GM23338 (cell line): ENCODE results near the gene KCNQ1OT1. TPM values are rescaled to one million over a fixed set of nuclear protein-coding genes. Genes with fewer than 3 reads are reported as not detected.
A peak's percentile ranks its signal among the peaks of the same experiment; 100 is the strongest.

ENCODE experiments used
- ATAC-seq: fragments of 200-7000 bp; cut with Tn5 transposase; 3 replicates; pipeline ENCODE4 v1.9.1; 2020
- DNase-seq: peaks from one replicate; pipeline ENCODE4 v3.0.0-alpha.2; 2015; ENCODE audit warnings: low spot score
- H2AFZ ChIP-seq: fragments of 200-600 bp; sonication (generic); 2 replicates; pipeline ENCODE4 v1.8.0; 2016; ENCODE audit warnings: antibody characterized with exemption, mild to moderate bottlenecking, moderate library complexity
- H3F3A ChIP-seq: fragments of 200-600 bp; sonication (generic); replicated peaks from 2 replicates; pipeline ENCODE4 v1.8.0; 2017; ENCODE audit warnings: antibody characterized with exemption, mixed run types, low read depth
- H3K27ac ChIP-seq: fragments of 200-600 bp; sonication (generic); 2 replicates; pipeline ENCODE4 v1.6.1; 2016; ENCODE audit warnings: low read depth
- H3K27me3 ChIP-seq: fragments of 200-600 bp; sonication (generic); 2 replicates; pipeline ENCODE4 v1.8.0; 2016; ENCODE audit warnings: mild to moderate bottlenecking, mixed run types, moderate library complexity; ENCODE audit not compliant: insufficient read depth
- H3K36me3 ChIP-seq: fragments of 200-600 bp; sonication (generic); 2 replicates; pipeline ENCODE4 v1.8.0; 2016; ENCODE audit warnings: mild to moderate bottlenecking; ENCODE audit not compliant: insufficient read depth
- H3K4me1 ChIP-seq: fragments of 200-600 bp; sonication (generic); 2 replicates; pipeline ENCODE4 v1.8.0; 2016; ENCODE audit warnings: mild to moderate bottlenecking, moderate library complexity; ENCODE audit not compliant: insufficient read depth
- H3K4me2 ChIP-seq: fragments of 200-600 bp; sonication (generic); 2 replicates; pipeline ENCODE4 v1.7.1; 2017; ENCODE audit warnings: mixed run types
- H3K4me3 ChIP-seq: fragments of 200-600 bp; sonication (generic); 2 replicates; pipeline ENCODE4 v1.6.1; 2016; ENCODE audit warnings: mixed run types
- H3K79me2 ChIP-seq: fragments of 200-600 bp; sonication (generic); replicated peaks from 2 replicates; pipeline ENCODE4 v1.8.0; 2017; ENCODE audit warnings: mild to moderate bottlenecking; ENCODE audit not compliant: insufficient read depth
- H3K9me2 ChIP-seq: fragments of 200-600 bp; sonication (generic); 2 replicates; pipeline ENCODE4 v1.8.0; 2017; ENCODE audit not compliant: insufficient read depth
- H4K20me1 ChIP-seq: fragments of 200-600 bp; sonication (generic); replicated peaks from 2 replicates; pipeline ENCODE4 v1.8.0; 2017; ENCODE audit warnings: mild to moderate bottlenecking; ENCODE audit not compliant: insufficient read depth
- H3K27ac Mint-ChIP-seq: 2 replicates; pipeline ENCODE4 v1.8.0; 2020; ENCODE audit warnings: inconsistent platforms, mild to moderate bottlenecking, moderate library complexity, mixed read lengths
- H3K27me3 Mint-ChIP-seq: 3 replicates; pipeline ENCODE4 v1.8.0; 2022; ENCODE audit warnings: low read depth, mild to moderate bottlenecking, moderate library complexity, mixed read lengths, inconsistent platforms; ENCODE audit not compliant: insufficient read depth, poor library complexity
- H3K36me3 Mint-ChIP-seq: 3 replicates; pipeline ENCODE4 v1.8.0; 2021; ENCODE audit warnings: low read depth, mild to moderate bottlenecking, inconsistent platforms, moderate library complexity, mixed read lengths
- H3K4me1 Mint-ChIP-seq: 3 replicates; pipeline ENCODE4 v1.8.0; 2020; ENCODE audit warnings: mild to moderate bottlenecking, inconsistent platforms, mixed read lengths
- H3K4me3 Mint-ChIP-seq: 3 replicates; pipeline ENCODE4 v1.8.0; 2021; ENCODE audit warnings: moderate library complexity, mild to moderate bottlenecking, inconsistent platforms, mixed read lengths
- H3K9me3 Mint-ChIP-seq: 3 replicates; pipeline ENCODE4 v1.8.0; 2020; ENCODE audit warnings: moderate library complexity, mild to moderate bottlenecking, inconsistent platforms, mixed read lengths
- CREB1 ChIP-seq: fragments of 250-450 bp; sonication (Bioruptor Pico); IDR thresholded peaks from 2 replicates; pipeline ENCODE4 v1.5.0; 2020; ENCODE audit warnings: low read depth, mild to moderate bottlenecking, moderate library complexity
- EZH2 ChIP-seq: fragments of 200-600 bp; sonication (generic); IDR thresholded peaks from one replicate; pipeline ENCODE4 v1.8.0; 2017; ENCODE audit warnings: antibody characterized with exemption, mild to moderate bottlenecking, low read depth; ENCODE audit not compliant: unreplicated experiment
- EZH2phosphoT487 ChIP-seq: fragments of 200-600 bp; sonication (generic); IDR thresholded peaks from one replicate; pipeline ENCODE4 v1.8.1; 2018; ENCODE audit warnings: antibody characterized with exemption; ENCODE audit not compliant: unreplicated experiment
- JUNB ChIP-seq: IDR thresholded peaks from one replicate; pipeline ENCODE4 v1.6.1; 2016; ENCODE audit warnings: antibody characterized with exemption; ENCODE audit not compliant: unreplicated experiment
- NANOG ChIP-seq: IDR thresholded peaks from 2 replicates; pipeline ENCODE4 v1.6.1; 2016; ENCODE audit warnings: antibody characterized with exemption, borderline replicate concordance
- POLR2AphosphoS5 ChIP-seq: IDR thresholded peaks from 2 replicates; pipeline ENCODE4 v1.6.1; 2016; ENCODE audit warnings: antibody characterized with exemption, low read depth
- REST ChIP-seq: IDR thresholded peaks from one replicate; pipeline ENCODE4 v1.6.1; 2018; ENCODE audit warnings: antibody characterized with exemption; ENCODE audit not compliant: unreplicated experiment
- STAT1 ChIP-seq: IDR thresholded peaks from one replicate; pipeline ENCODE4 v1.6.1; 2016; ENCODE audit warnings: antibody characterized with exemption; ENCODE audit not compliant: unreplicated experiment
- ZNF114 ChIP-seq: fragments of 250-450 bp; sonication (Bioruptor Pico); IDR thresholded peaks from 2 replicates; pipeline ENCODE4 v1.5.0; 2020; ENCODE audit warnings: mild to moderate bottlenecking, moderate library complexity
- ZNF331 ChIP-seq: fragments of 250-450 bp; sonication (Bioruptor Pico); IDR thresholded peaks from 2 replicates; pipeline ENCODE4 v1.5.0; 2020; ENCODE audit warnings: low read depth, mild to moderate bottlenecking, moderate library complexity
- ZNF462 ChIP-seq: fragments of 250-450 bp; sonication (Bioruptor Pico); IDR thresholded peaks from 2 replicates; pipeline ENCODE4 v1.5.0; 2020; ENCODE audit warnings: mild to moderate bottlenecking, moderate library complexity
- polyA plus RNA-seq: library from polyadenylated mRNA; unstranded; fragments of >200 nt; fragmentation: Nextera tagmentation; extraction: Ambion mirVana; gene quantifications from 2 replicates; pipeline ENCODE4 v1.2.1, GENCODE V29; 2016
- total RNA-seq: library from RNA; depleted of rRNA; stranded (reverse); fragments of >200 nt; shearing (Covaris generic); gene quantifications from 2 replicates; pipeline ENCODE4 v1.2.3, GENCODE V29; 2014
- TF ChIP-seq, protein P1 (sequence below), 2 experiments: fragments of 200-600 bp in 1 of 2; sonication (generic) in 1 of 2; conservative IDR thresholded peaks; 2 replicates each; pipeline versions ENCODE4 v1.5.1 to v1.6.1; 2016 to 2017; ENCODE audit warnings: antibody characterized with exemption in 2 of 2, low read depth in 2 of 2, mild to moderate bottlenecking in 2 of 2, moderate library complexity in 1 of 2
- TF ChIP-seq, protein P2 (sequence below): IDR thresholded peaks from 2 replicates; pipeline ENCODE4 v1.6.1; 2016; ENCODE audit warnings: antibody characterized with exemption

The KCNQ1OT1 gene
- total and polyA plus RNA-seq, 2 experiments from 2014 or later, result 1.5 to 4.2 TPM

GRCh38 chr11:2685051-2685450 is 14.7 kb downstream of the KCNQ1OT1 start (continued):
- no peak for TF ChIP-seq EZH2phosphoT487

- peaks cover 41% of the 10 kb centered on the region for H3K4me1 ChIP-seq
- peaks cover 62% of the 10 kb centered on the region for H3K4me1 Mint-ChIP-seq
- H3K36me3 ChIP-seq, result no peaks in the 10 kb centered on the region
- H4K20me1 ChIP-seq, result peaks cover 22% of the 10 kb centered on the region
- no peaks in the 10 kb centered on the region for H3K9me2 ChIP-seq
- TF ChIP-seq EZH2phosphoT487 (no peak), CREB1 (no peak), POLR2AphosphoS5 (no peak), STAT1 (no peak), NANOG (no peak), ZNF331 (CRISPR knock-in tag) (no peak), EZH2 (no peak), REST (no peak), JUNB (no peak), ZNF462 (CRISPR knock-in tag) (no peak), ZNF114 (CRISPR knock-in tag) (no peak)
- TF ChIP-seq, protein P1, sequence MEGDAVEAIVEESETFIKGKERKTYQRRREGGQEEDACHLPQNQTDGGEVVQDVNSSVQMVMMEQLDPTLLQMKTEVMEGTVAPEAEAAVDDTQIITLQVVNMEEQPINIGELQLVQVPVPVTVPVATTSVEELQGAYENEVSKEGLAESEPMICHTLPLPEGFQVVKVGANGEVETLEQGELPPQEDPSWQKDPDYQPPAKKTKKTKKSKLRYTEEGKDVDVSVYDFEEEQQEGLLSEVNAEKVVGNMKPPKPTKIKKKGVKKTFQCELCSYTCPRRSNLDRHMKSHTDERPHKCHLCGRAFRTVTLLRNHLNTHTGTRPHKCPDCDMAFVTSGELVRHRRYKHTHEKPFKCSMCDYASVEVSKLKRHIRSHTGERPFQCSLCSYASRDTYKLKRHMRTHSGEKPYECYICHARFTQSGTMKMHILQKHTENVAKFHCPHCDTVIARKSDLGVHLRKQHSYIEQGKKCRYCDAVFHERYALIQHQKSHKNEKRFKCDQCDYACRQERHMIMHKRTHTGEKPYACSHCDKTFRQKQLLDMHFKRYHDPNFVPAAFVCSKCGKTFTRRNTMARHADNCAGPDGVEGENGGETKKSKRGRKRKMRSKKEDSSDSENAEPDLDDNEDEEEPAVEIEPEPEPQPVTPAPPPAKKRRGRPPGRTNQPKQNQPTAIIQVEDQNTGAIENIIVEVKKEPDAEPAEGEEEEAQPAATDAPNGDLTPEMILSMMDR (conservative IDR thresholded peaks at IDR 0.05; ENCODE audit: low read depth in 2 of 2), result no peak
- TF ChIP-seq, protein P2, sequence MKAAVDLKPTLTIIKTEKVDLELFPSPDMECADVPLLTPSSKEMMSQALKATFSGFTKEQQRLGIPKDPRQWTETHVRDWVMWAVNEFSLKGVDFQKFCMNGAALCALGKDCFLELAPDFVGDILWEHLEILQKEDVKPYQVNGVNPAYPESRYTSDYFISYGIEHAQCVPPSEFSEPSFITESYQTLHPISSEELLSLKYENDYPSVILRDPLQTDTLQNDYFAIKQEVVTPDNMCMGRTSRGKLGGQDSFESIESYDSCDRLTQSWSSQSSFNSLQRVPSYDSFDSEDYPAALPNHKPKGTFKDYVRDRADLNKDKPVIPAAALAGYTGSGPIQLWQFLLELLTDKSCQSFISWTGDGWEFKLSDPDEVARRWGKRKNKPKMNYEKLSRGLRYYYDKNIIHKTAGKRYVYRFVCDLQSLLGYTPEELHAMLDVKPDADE, result no peak
- no peaks in the 10 kb centered on the region for H3F3A ChIP-seq
- peaks cover 3% of the 10 kb centered on the region for H3K27me3 Mint-ChIP-seq
- H3K79me2 ChIP-seq, result peaks cover 78% of the 10 kb centered on the region
- H3K27ac ChIP-seq, result no peak overlapping the region
- no peaks in the 10 kb centered on the region for H3K9me3 Mint-ChIP-seq
- H3K27ac Mint-ChIP-seq, result no peak overlapping the region
- DNase-seq (no peak), ATAC-seq (peak; percentile 11; the same call in 1 of the 3 replicates)
- H2AFZ ChIP-seq, result no peak overlapping the region
- H3K4me3 Mint-ChIP-seq, result no peak overlapping the region
- H3K27me3 ChIP-seq, result no peaks in the 10 kb centered on the region
- no peak overlapping the region for H3K4me2 ChIP-seq
- no peaks in the 10 kb centered on the region for H3K36me3 Mint-ChIP-seq
- H3K4me3 ChIP-seq, result no peak overlapping the region
Measured at GRCh38 chr11:2684581-2684980, 15.2 kb downstream of the KCNQ1OT1 start.
